ENCODE measurements around the gene HPCAL4. TPM values are rescaled to one million over a fixed set of nuclear protein-coding genes. Genes with fewer than 3 reads are reported as not detected.

HPCAL4 gene
- total RNA-seq, 1 donor from 2014 or later, result 0.60 TPM

- H3K9me3 Mint-ChIP-seq, result no peaks in the 10 kb centered on the region
- H3K36me3 Mint-ChIP-seq, result no peaks in the 10 kb centered on the region
- no peak overlapping the region for H3K27ac Mint-ChIP-seq
- TF ChIP-seq CTCF (IDR thresholded peaks at IDR 0.05; ENCODE audit: unreplicated experiment), result no peak
- no peak overlapping the region for H3K4me3 Mint-ChIP-seq
- peaks cover 27% of the 10 kb centered on the region for H3K27me3 Mint-ChIP-seq (ENCODE audit: low read depth)
- no peak for DNase-seq (ENCODE audit: low spot score in 2 of 2, unreplicated experiment in 2 of 2)
- peaks cover 7% of the 10 kb centered on the region for H3K4me1 Mint-ChIP-seq
These were observed 38.7 kb downstream of the HPCAL4 start for GRCh38 chr1:39652554-39652953.

GRCh38 chr1:39652105-39652504, 39.1 kb downstream of the HPCAL4 start:
- H3K27me3 Mint-ChIP-seq (ENCODE audit: low read depth), result peaks cover 23% of the 10 kb centered on the region

GRCh38 chr1:39650431-39650830, 40.8 kb downstream of the HPCAL4 start:
- Mint-ChIP-seq H3K9me3 (no peaks in the 10 kb centered on the region), H3K4me3 (no peak overlapping the region), H3K27me3 (ENCODE audit: low read depth) (peaks cover 14% of the 10 kb centered on the region), H3K4me1 (peaks cover 25% of the 10 kb centered on the region), H3K36me3 (no peaks in the 10 kb centered on the region), H3K27ac (no peak overlapping the region)
- no peak for DNase-seq (ENCODE audit: low spot score in 2 of 2, unreplicated experiment in 2 of 2)
- TF ChIP-seq CTCF (IDR thresholded peaks at IDR 0.05; ENCODE audit: unreplicated experiment), result no peak

More at GRCh38 chr1:39652105-39652504, 39.1 kb downstream of the HPCAL4 start:
- no peak for TF ChIP-seq CTCF (IDR thresholded peaks at IDR 0.05; ENCODE audit: unreplicated experiment)
- H3K27ac Mint-ChIP-seq, result no peak overlapping the region
- no peak for DNase-seq (ENCODE audit: low spot score in 2 of 2, unreplicated experiment in 2 of 2)
- H3K9me3 Mint-ChIP-seq, result no peaks in the 10 kb centered on the region
- H3K36me3 Mint-ChIP-seq, result no peaks in the 10 kb centered on the region
- H3K4me1 Mint-ChIP-seq, result peaks cover 11% of the 10 kb centered on the region
- H3K4me3 Mint-ChIP-seq, result no peak overlapping the region

- no peaks in the 10 kb centered on the region for H3K36me3 Mint-ChIP-seq
- H3K4me1 Mint-ChIP-seq, result peaks cover 27% of the 10 kb centered on the region
- no peak for TF ChIP-seq CTCF (IDR thresholded peaks at IDR 0.05; ENCODE audit: unreplicated experiment)
- peaks cover 14% of the 10 kb centered on the region for H3K27me3 Mint-ChIP-seq (ENCODE audit: low read depth)
- no peak overlapping the region for H3K4me3 Mint-ChIP-seq
- DNase-seq (ENCODE audit: low spot score in 2 of 2, unreplicated experiment in 2 of 2), result no peak
- no peaks in the 10 kb centered on the region for H3K9me3 Mint-ChIP-seq
- peak overlapping the region; percentile 66 for H3K27ac Mint-ChIP-seq
These were observed 41.5 kb downstream of the HPCAL4 start for GRCh38 chr1:39649636-39650185.

GRCh38 chr1:39648496-39648895, 42.7 kb downstream of the HPCAL4 start:
- Mint-ChIP-seq H3K4me3 (no peak overlapping the region), H3K36me3 (no peaks in the 10 kb centered on the region), H3K27ac (no peak overlapping the region), H3K27me3 (ENCODE audit: low read depth) (peaks cover 5% of the 10 kb centered on the region), H3K4me1 (peaks cover 27% of the 10 kb centered on the region), H3K9me3 (no peaks in the 10 kb centered on the region)
- DNase-seq (ENCODE audit: low spot score in 2 of 2, unreplicated experiment in 2 of 2), result no peak
- no peak for TF ChIP-seq CTCF (IDR thresholded peaks at IDR 0.05; ENCODE audit: unreplicated experiment)

- TF ChIP-seq CTCF (IDR thresholded peaks at IDR 0.05; ENCODE audit: unreplicated experiment), result no peak
- Mint-ChIP-seq H3K4me1 (peaks cover 27% of the 10 kb centered on the region), H3K9me3 (no peaks in the 10 kb centered on the region), H3K4me3 (no peak overlapping the region), H3K27me3 (ENCODE audit: low read depth) (peaks cover 10% of the 10 kb centered on the region), H3K27ac (peak overlapping the region; percentile 93), H3K36me3 (no peaks in the 10 kb centered on the region)
- DNase-seq (ENCODE audit: low spot score in 2 of 2, unreplicated experiment in 2 of 2), result no peak
These were observed 44.0 kb downstream of the HPCAL4 start for GRCh38 chr1:39647247-39647646.

Data from mesothelial cell of epicardium (in vitro differentiated cells).